SJSA1 (cell line): ENCODE measurements around the gene HS3ST2. TPM values are rescaled to one million over a fixed set of nuclear protein-coding genes. Genes with fewer than 3 reads are reported as not detected.
A peak's percentile ranks its signal among the peaks of the same experiment; 100 is the strongest.
"Not testable (repeated sequence)": the region's sequence is repeated elsewhere in the genome, so short reads cannot be mapped to it uniquely, and the experiment has no call there.

ENCODE experiments used
- DNase-seq, 2 experiments: peaks; one replicate each; pipeline ENCODE4 v3.0.0-alpha.2; 2015 to 2020; ENCODE audit warnings: low spot score in 2 of 2, low read depth in 1 of 2
- H3K27ac ChIP-seq: fragments of 250-450 bp; sonication (Bioruptor Pico); 2 replicates; pipeline ENCODE4 v1.5.1; 2020; ENCODE audit warnings: mild to moderate bottlenecking, moderate library complexity
- H3K27me3 ChIP-seq: fragments of 250-450 bp; sonication (Bioruptor Pico); replicated peaks from 2 replicates; pipeline ENCODE4 v1.5.1; 2020; ENCODE audit warnings: mild to moderate bottlenecking, moderate library complexity
- H3K36me3 ChIP-seq: fragments of 250-450 bp; sonication (Bioruptor Pico); 2 replicates; pipeline ENCODE4 v1.5.1; 2020; ENCODE audit warnings: mild to moderate bottlenecking
- H3K4me1 ChIP-seq: fragments of 250-450 bp; sonication (Bioruptor Pico); replicated peaks from 2 replicates; pipeline ENCODE4 v1.6.1; 2021; ENCODE audit warnings: mild to moderate bottlenecking
- H3K4me3 ChIP-seq: fragments of 250-450 bp; sonication (Bioruptor Pico); 2 replicates; pipeline ENCODE4 v1.5.1; 2020; ENCODE audit warnings: mild to moderate bottlenecking
- H3K9me3 ChIP-seq: fragments of 250-450 bp; sonication (Bioruptor Pico); replicated peaks from 2 replicates; pipeline ENCODE4 v1.5.1; 2020; ENCODE audit warnings: mild to moderate bottlenecking
- total RNA-seq: library from RNA; depleted of rRNA; stranded (reverse); fragments of >200 nt; shearing (Covaris generic); gene quantifications from 2 replicates; pipeline ENCODE4 v1.2.3, GENCODE V29; 2014

Gene HS3ST2
- total RNA-seq, 1 experiment from 2014 or later = not detected

- Histone ChIP-seq H3K27me3 (peaks cover 2% of the 10 kb centered on the region; the same call in 1 of the 2 replicates), H3K36me3 (no peaks in the 10 kb centered on the region), H3K27ac (no peak overlapping the region), H3K4me1 (no peaks in the 10 kb centered on the region), H3K4me3 (no peak overlapping the region), H3K9me3 (no peaks in the 10 kb centered on the region)
- no peak for DNase-seq
These were observed 123.2 kb downstream of the HS3ST2 start for GRCh38 chr16:22937169-22937568.

- H3K27ac ChIP-seq = no peak overlapping the region
- no peak overlapping the region for H3K4me3 ChIP-seq
- peaks cover 2% of the 10 kb centered on the region; the same call in 1 of the 2 replicates for H3K27me3 ChIP-seq
- no peaks in the 10 kb centered on the region for H3K4me1 ChIP-seq
- H3K36me3 ChIP-seq = no peaks in the 10 kb centered on the region
- no peak for DNase-seq
- H3K9me3 ChIP-seq = no peaks in the 10 kb centered on the region
These were observed 124.7 kb downstream of the HS3ST2 start for GRCh38 chr16:22938647-22939046.

- not testable (repeated sequence) for H3K9me3 ChIP-seq, H3K27me3 ChIP-seq, H3K36me3 ChIP-seq, H3K4me3 ChIP-seq, H3K4me1 ChIP-seq, DNase-seq, H3K27ac ChIP-seq
These were observed 125.9 kb downstream of the HS3ST2 start for GRCh38 chr16:22939744-22940363.

GRCh38 chr16:22941970-22942501 is 128.1 kb downstream of the HS3ST2 start:
- Histone ChIP-seq H3K27ac (no peak overlapping the region), H3K36me3 (no peaks in the 10 kb centered on the region), H3K4me3 (no peak overlapping the region), H3K9me3 (no peaks in the 10 kb centered on the region), H3K27me3 (peaks cover 7% of the 10 kb centered on the region; the same call in 1 of the 2 replicates), H3K4me1 (no peaks in the 10 kb centered on the region)
- DNase-seq = no peak

- H3K4me1 ChIP-seq = no peaks in the 10 kb centered on the region
- no peak overlapping the region for H3K4me3 ChIP-seq
- no peaks in the 10 kb centered on the region for H3K9me3 ChIP-seq
- peaks cover 14% of the 10 kb centered on the region for H3K27me3 ChIP-seq
- DNase-seq = no peak
- H3K36me3 ChIP-seq = no peaks in the 10 kb centered on the region
- H3K27ac ChIP-seq = no peak overlapping the region
These were observed 128.8 kb downstream of the HS3ST2 start for GRCh38 chr16:22942811-22943210.

GRCh38 chr16:22945361-22945760 is 131.4 kb downstream of the HS3ST2 start:
- Histone ChIP-seq H3K9me3 (no peaks in the 10 kb centered on the region), H3K27ac (no peak overlapping the region), H3K4me1 (no peaks in the 10 kb centered on the region), H3K36me3 (no peaks in the 10 kb centered on the region), H3K4me3 (no peak overlapping the region), H3K27me3 (peaks cover 26% of the 10 kb centered on the region)
- DNase-seq = no peak

- no peak overlapping the region for H3K4me3 ChIP-seq
- no peaks in the 10 kb centered on the region for H3K36me3 ChIP-seq
- no peak overlapping the region for H3K27ac ChIP-seq
- H3K27me3 ChIP-seq = peaks cover 24% of the 10 kb centered on the region
- no peaks in the 10 kb centered on the region for H3K9me3 ChIP-seq
- H3K4me1 ChIP-seq = no peaks in the 10 kb centered on the region
- DNase-seq = no peak
These were observed 132.5 kb downstream of the HS3ST2 start for GRCh38 chr16:22946433-22946832.

GRCh38 chr16:22948058-22948602 is 134.2 kb downstream of the HS3ST2 start:
- Histone ChIP-seq H3K36me3 (no peaks in the 10 kb centered on the region), H3K27ac (no peak overlapping the region), H3K4me1 (no peaks in the 10 kb centered on the region), H3K27me3 (peaks cover 24% of the 10 kb centered on the region), H3K9me3 (no peaks in the 10 kb centered on the region), H3K4me3 (no peak overlapping the region)
- DNase-seq = no peak

- Histone ChIP-seq H3K36me3 (no peaks in the 10 kb centered on the region), H3K27me3 (peaks cover 24% of the 10 kb centered on the region), H3K27ac (no peak overlapping the region), H3K4me3 (no peak overlapping the region), H3K4me1 (no peaks in the 10 kb centered on the region), H3K9me3 (no peaks in the 10 kb centered on the region)
- DNase-seq = peak; percentile 28 to 57
These were observed 134.8 kb downstream of the HS3ST2 start for GRCh38 chr16:22948603-22949368.

- H3K27ac ChIP-seq = no peak overlapping the region
- DNase-seq = no peak
- H3K9me3 ChIP-seq = no peaks in the 10 kb centered on the region
- peaks cover 5% of the 10 kb centered on the region; the same call in 1 of the 2 replicates for H3K27me3 ChIP-seq
- H3K4me1 ChIP-seq = no peaks in the 10 kb centered on the region
- H3K36me3 ChIP-seq = no peaks in the 10 kb centered on the region
- no peak overlapping the region for H3K4me3 ChIP-seq
These were observed 141.6 kb downstream of the HS3ST2 start for GRCh38 chr16:22955461-22956070.

GRCh38 chr16:22961206-22961605 is 147.2 kb downstream of the HS3ST2 start:
- Histone ChIP-seq H3K4me3 (no peak overlapping the region), H3K27me3 (peaks cover 7% of the 10 kb centered on the region; the same call in 1 of the 2 replicates), H3K4me1 (no peaks in the 10 kb centered on the region), H3K36me3 (no peaks in the 10 kb centered on the region), H3K27ac (no peak overlapping the region), H3K9me3 (no peaks in the 10 kb centered on the region)
- no peak for DNase-seq

- Histone ChIP-seq H3K27ac (no peak overlapping the region), H3K4me1 (no peaks in the 10 kb centered on the region), H3K36me3 (no peaks in the 10 kb centered on the region), H3K4me3 (no peak overlapping the region), H3K9me3 (no peaks in the 10 kb centered on the region), H3K27me3 (peaks cover 6% of the 10 kb centered on the region; the same call in 1 of the 2 replicates)
- DNase-seq = no peak
These were observed 148.9 kb downstream of the HS3ST2 start for GRCh38 chr16:22962905-22963304.
